HepG2 (cell line): ENCODE measurements around the gene MYLK2. TPM values are rescaled to one million over a fixed set of nuclear protein-coding genes. Genes with fewer than 3 reads are reported as not detected.

ENCODE experiments used
- ARID3A ChIP-seq: IDR thresholded peaks from 2 replicates; pipeline ENCODE4 v1.6.1; 2012; ENCODE audit warnings: low read depth, low read length, improper control_type of control experiment
- ARNT2 ChIP-seq: sonication (generic); formaldehyde crosslinking; IDR thresholded peaks from 2 replicates; pipeline ENCODE4 v1.8.0; 2022; ENCODE audit warnings: mild to moderate bottlenecking, low read depth, missing genetic modification reagents, moderate library complexity
- CBX5 ChIP-seq: sonication (generic); formaldehyde crosslinking; IDR thresholded peaks from 2 replicates; pipeline ENCODE4 v1.4.0; 2020; ENCODE audit warnings: missing genetic modification reagents, borderline replicate concordance
- HNF1A ChIP-seq, 2 experiments: sonication (generic) in 1 of 2; formaldehyde crosslinking in 1 of 2; IDR thresholded peaks; 2 replicates each; pipeline versions ENCODE4 v1.4.0 to v1.6.1; 2016 to 2020; ENCODE audit warnings: borderline replicate concordance in 1 of 2, low read depth in 1 of 2, mild to moderate bottlenecking in 1 of 2, missing genetic modification reagents in 1 of 2
- KLF6 ChIP-seq: IDR thresholded peaks from 2 replicates; pipeline ENCODE4 v1.8.0; 2016; ENCODE audit warnings: missing biosample characterization, missing genetic modification reagents
- MAFK ChIP-seq, 2 experiments: IDR thresholded peaks in 1 of 2; conservative IDR thresholded peaks in 1 of 2; 2 replicates each; pipeline ENCODE4 v1.6.1; 2011; ENCODE audit warnings: improper control_type of control experiment in 2 of 2, low read length in 2 of 2
- MBNL3 ChIP-seq: fragments of 250-450 bp; sonication (Bioruptor Pico); conservative IDR thresholded peaks from 2 replicates; pipeline ENCODE4 v1.8.0; 2022; ENCODE audit warnings: mild to moderate bottlenecking, inconsistent platforms
- PCBP1 ChIP-seq: fragments of 200-400 bp; formaldehyde crosslinking; IDR thresholded peaks from 2 replicates; pipeline ENCODE4 v1.6.1; 2017; ENCODE audit warnings: mild to moderate bottlenecking, low read depth, low read length, borderline replicate concordance
- POLR2AphosphoS5 ChIP-seq: IDR thresholded peaks from 2 replicates; pipeline ENCODE4 v1.6.1; 2012; ENCODE audit warnings: low read depth, low read length
- PTBP1 ChIP-seq: fragments of 200-400 bp; formaldehyde crosslinking; IDR thresholded peaks from 2 replicates; pipeline ENCODE4 v1.6.1; 2018; ENCODE audit warnings: low read length, low read depth; ENCODE audit not compliant: poor library complexity, severe bottlenecking
- SRY ChIP-seq: sonication (generic); formaldehyde crosslinking; IDR thresholded peaks from 2 replicates; pipeline ENCODE4 v1.8.0; 2022; ENCODE audit warnings: mild to moderate bottlenecking, missing genetic modification reagents
- THYN1 ChIP-seq: sonication (generic); formaldehyde crosslinking; IDR thresholded peaks from 2 replicates; pipeline ENCODE4 v1.8.1; 2023; ENCODE audit warnings: low read depth, mild to moderate bottlenecking, moderate library complexity, missing genetic modification reagents, borderline replicate concordance
- WIZ ChIP-seq: sonication (generic); formaldehyde crosslinking; IDR thresholded peaks from 2 replicates; pipeline ENCODE4 v1.5.1; 2020; ENCODE audit warnings: mild to moderate bottlenecking, missing genetic modification reagents
- ZMYM2 ChIP-seq: sonication (generic); formaldehyde crosslinking; IDR thresholded peaks from 2 replicates; pipeline ENCODE4 v1.8.0; 2022; ENCODE audit warnings: mild to moderate bottlenecking, missing genetic modification reagents
- ZNF124 ChIP-seq: sonication (generic); formaldehyde crosslinking; IDR thresholded peaks from 2 replicates; pipeline ENCODE4 v1.4.0; 2020; ENCODE audit warnings: missing genetic modification reagents
- ZNF20 ChIP-seq: sonication (generic); formaldehyde crosslinking; IDR thresholded peaks from 2 replicates; pipeline ENCODE4 v1.4.0; 2020; ENCODE audit warnings: mild to moderate bottlenecking, moderate library complexity, missing genetic modification reagents
- ZNF350 ChIP-seq: sonication (generic); formaldehyde crosslinking; IDR thresholded peaks from 2 replicates; pipeline ENCODE4 v1.4.0; 2020; ENCODE audit warnings: mild to moderate bottlenecking, low read depth, missing genetic modification reagents, borderline replicate concordance
- ZNF510 ChIP-seq: sonication (generic); formaldehyde crosslinking; IDR thresholded peaks from 2 replicates; pipeline ENCODE4 v1.4.0; 2020; ENCODE audit warnings: low read depth, mild to moderate bottlenecking, missing genetic modification reagents
- ZNF644 ChIP-seq: IDR thresholded peaks from 2 replicates; pipeline ENCODE4 v1.6.1; 2016; ENCODE audit warnings: low read depth
- ZNF660 ChIP-seq: sonication (generic); formaldehyde crosslinking; IDR thresholded peaks from 2 replicates; pipeline ENCODE4 v1.5.1; 2020; ENCODE audit warnings: mild to moderate bottlenecking, low read depth, missing genetic modification reagents, borderline replicate concordance
- ZUFSP ChIP-seq: sonication (generic); formaldehyde crosslinking; IDR thresholded peaks from 2 replicates; pipeline ENCODE4 v1.9.0; 2021; ENCODE audit warnings: missing genetic modification reagents, mild to moderate bottlenecking, borderline replicate concordance
- polyA plus RNA-seq, 8 experiments: library from polyadenylated mRNA; depleted of rRNA in 3 of 8; stranded (reverse) in 7 of 8; unstranded in 1 of 8; fragments of >200 nt; fragmentation: Illumina TruSeq in 4 of 8; extraction: Trizol in 4 of 8; gene quantifications; 2 replicates each; pipeline versions ENCODE4 v1.2.1 to v1.2.3, GENCODE V29; 2011 to 2016; ENCODE audit warnings: low read depth in 4 of 8, missing spikeins in 1 of 8, mixed read lengths in 1 of 8; ENCODE audit not compliant: insufficient read depth in 1 of 8
- total RNA-seq, 5 experiments: library from RNA; depleted of rRNA; stranded (reverse); fragments of >200 nt; fragmentation: Illumina TruSeq; extraction: Trizol; gene quantifications; 2 replicates each; pipeline ENCODE4 v1.2.3, GENCODE V29; 2016; ENCODE audit warnings: low read depth in 1 of 5

Gene MYLK2
- total and polyA plus RNA-seq, 2 of the 13 experiments (the other 11 are each of a cell fraction or from before 2014, with no cell fraction given): 0.27 TPM; not detected in 1

- TF ChIP-seq ZNF20 (CRISPR knock-in tag) (no peak), THYN1 (CRISPR knock-in tag) (no peak), ZNF350 (CRISPR knock-in tag) (no peak), ZNF124 (CRISPR knock-in tag) (no peak), ZNF660 (no peak), ZUFSP (CRISPR knock-in tag) (no peak), MBNL3 (CRISPR knock-in tag) (no peak), HNF1A (IDR thresholded peaks at IDR 0.05; ENCODE audit: low read depth) (no peak), HNF1A (CRISPR knock-in tag; IDR thresholded peaks at IDR 0.05; ENCODE audit: borderline replicate concordance) (no peak), MAFK (conservative IDR thresholded peaks at IDR 0.05 in 1 of 2, IDR thresholded peaks at IDR 0.05 in 1 of 2; ENCODE audit: low read length in 2 of 2) (no peak), WIZ (CRISPR knock-in tag) (no peak), POLR2AphosphoS5 (no peak), CBX5 (CRISPR knock-in tag) (peak; percentile 70; the same call in 1 of the 2 replicates), PTBP1 (no peak), ZMYM2 (CRISPR knock-in tag) (0 out of 2 replicates have a peak, but pooled peaks have one; percentile 37), PCBP1 (no peak), ARID3A (no peak), ZNF510 (CRISPR knock-in tag) (no peak), ZNF644 (peak; percentile 68), SRY (no peak), KLF6 (CRISPR knock-in tag) (no peak), ARNT2 (CRISPR knock-in tag) (0 out of 2 replicates have a peak, but pooled peaks have one; percentile 60)
Observed at GRCh38 chr20:31835977-31836852, 17.1 kb downstream of the MYLK2 start (continued).
